Measurements from ENCODE around the gene SLC25A21. TPM values are rescaled to one million over a fixed set of nuclear protein-coding genes. Genes with fewer than 3 reads are reported as not detected.
"Not testable (repeated sequence)": the region's sequence is repeated elsewhere in the genome, so short reads cannot be mapped to it uniquely, and the experiment has no call there.

SLC25A21 gene
- total RNA-seq, 2 donors from 2014 or later: 0.14 to 0.64 TPM

DNA sequence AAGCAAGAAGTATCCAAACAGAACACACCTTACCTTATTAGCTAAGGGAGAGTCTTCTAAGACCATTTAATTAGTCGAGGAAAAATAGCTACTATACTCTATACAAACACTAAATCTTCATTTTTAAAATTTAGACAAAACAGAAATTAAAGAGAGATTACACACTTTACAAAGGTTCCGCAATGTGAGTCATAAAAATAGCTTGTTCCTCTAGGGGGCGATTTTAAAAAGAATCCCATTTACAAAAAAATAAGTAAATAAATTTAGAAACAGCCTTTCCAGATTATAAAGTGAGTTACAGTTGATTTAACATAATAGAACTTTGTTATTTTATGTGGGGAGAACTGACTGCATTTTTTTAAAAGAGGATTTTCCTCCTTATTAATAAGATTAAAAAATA, 309.1 kb downstream of the SLC25A21 start:
- DNase-seq: no peak
- intact Hi-C loops (cut with DNase I, micrococcal nuclease): no loop called here
- ATAC-seq: no peak

DNA sequence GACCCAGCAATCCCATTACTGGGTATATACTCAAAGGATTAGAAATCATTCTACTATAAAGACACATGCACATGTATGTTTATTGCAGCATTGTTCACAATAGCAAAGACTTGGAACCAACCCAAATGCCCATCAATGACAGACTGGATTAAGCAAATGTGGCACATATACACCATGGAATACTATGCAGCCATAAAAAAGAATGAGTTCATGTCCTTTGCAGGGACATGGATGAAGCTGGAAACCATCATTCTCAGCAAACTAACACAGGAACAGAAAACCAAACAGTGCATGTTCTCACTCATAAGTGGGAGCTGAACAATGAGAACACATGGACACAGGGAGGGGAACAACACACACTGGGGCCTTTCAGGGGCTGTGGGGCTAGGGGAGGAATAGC, 310.2 kb downstream of the SLC25A21 start:
- DNase-seq; intact Hi-C loops (cut with DNase I, micrococcal nuclease); ATAC-seq: not testable (repeated sequence)

DNA sequence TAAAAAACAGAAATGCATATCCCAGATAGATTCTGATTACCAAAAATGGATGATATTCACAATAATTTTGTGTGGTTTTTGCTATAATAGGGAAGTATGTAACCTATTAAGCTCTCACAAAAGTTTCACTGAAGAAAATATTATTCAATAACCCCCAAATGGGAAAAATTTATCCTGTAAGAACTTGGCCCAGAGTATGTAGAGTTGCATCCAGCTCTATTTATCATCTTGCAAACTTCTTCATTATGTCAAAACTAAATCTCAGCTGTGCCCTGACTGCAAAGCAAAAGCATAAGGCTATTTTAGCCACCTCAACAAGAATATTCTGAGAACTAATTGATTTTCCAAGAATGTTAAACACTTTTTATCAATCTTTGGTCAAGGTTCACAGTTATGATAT, 311.6 kb downstream of the SLC25A21 start:
- intact Hi-C loops (cut with DNase I, micrococcal nuclease): no loop called here
- ATAC-seq (no peak), DNase-seq (no peak)

DNA sequence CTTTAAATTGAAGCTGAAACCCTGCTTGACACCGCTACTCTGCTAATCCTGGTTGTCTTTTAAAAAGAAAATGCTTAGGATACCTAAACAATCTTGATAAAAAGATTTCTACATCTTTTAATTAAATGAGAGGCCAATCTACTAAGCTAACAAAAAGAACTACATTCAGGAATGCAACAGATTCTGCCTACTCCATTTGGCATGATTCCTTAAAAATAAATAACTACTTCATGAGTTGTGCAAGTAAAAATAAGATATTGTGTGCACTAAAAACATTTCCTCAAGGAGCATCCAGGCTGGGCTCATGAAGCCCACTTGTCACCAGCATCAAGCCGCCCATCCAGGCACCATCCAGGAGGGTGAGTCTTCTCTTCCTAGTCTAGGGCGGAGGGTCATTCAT, 313.3 kb downstream of the SLC25A21 start:
- ATAC-seq (no peak), DNase-seq (no peak)
- intact Hi-C loops (cut with DNase I, micrococcal nuclease): no loop called here

DNA sequence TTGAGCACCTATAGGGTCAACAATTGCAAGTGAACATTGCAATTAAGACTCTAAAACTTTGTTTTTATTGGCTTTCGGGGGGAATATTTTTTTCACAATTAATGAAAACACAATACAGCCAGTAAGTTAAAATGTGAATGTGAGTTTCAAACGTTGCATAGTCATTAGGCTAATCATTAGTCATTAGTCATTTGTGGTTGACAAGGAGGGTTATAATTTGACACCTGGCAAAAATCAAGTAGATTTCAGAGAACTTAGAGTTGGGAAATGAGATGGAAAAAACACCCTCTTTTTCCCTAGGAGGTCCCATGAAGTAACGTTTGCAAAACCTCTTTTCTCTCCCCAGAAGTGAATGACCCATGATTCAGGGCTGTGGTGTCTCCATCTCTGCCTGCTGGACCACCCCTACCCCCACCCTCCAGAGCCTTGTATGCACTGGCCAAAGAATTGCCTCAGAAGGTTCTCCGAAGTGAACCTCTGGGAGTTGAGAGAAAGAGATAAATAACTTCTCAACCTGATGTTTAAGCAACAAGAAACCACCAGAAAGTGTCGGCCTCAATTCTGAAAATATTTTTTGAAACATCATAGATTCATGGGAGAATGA, 314.5 kb downstream of the SLC25A21 start:
- intact Hi-C loops (cut with DNase I, micrococcal nuclease): no loop called here
- DNase-seq (no peak), ATAC-seq (no peak)

DNA sequence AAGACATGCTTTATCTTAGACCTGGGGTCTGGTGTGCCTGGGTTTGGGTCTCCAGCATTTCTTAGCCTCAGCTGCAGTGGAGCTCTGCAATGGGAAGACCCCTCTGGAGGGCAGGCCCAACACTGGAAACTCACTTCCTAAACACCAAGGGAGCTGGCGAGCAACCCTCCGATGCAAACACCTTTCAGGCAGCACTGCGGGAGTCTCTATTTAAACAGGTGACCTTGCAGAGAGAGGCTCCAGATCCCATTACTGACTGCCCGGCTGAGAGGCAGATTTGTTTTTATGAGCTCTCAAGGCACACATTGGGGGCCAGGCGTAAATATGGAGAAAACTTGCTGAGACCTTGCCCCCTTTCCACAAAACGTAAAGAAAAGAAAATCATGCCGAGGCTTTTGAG, 315.3 kb downstream of the SLC25A21 start:
- DNase-seq (no peak), ATAC-seq (no peak)
- intact Hi-C loops (cut with DNase I, micrococcal nuclease): no loop called here

DNA sequence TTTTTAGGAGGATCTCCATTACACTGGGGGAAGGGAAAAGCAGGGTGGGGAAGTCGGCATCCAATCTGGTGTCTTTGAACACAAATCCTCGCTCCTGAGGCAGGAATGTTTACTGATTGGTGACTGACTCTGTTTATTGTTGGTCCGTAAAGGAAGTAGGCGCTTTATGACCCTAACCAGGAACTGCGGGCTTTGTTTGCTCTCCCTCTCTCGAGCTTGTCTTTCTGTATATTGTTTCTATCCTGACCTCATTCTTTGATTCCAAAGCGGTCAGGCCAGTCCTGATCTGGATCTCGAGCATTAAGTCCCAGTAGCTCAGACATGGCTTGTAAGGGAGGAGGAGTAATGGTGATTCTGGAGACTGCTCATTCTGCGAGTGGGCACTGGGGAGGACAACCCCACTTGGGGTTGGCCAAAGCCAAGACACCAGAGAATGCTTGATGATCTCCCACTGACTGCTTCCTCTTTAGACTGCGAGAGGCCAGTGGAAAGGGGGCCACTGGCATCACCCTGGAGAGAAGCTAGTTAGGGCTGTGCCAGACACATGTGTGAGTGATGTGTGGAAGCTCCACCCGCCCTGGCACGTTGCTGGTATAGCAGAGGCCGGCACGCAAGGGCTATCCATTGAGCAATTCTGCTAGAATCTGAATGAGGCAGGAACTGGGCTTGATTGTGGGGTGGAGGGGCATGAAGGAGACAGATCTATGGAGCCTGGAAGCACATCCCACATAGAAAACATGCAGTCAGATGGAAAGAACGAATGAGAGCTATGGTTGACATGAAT, 316.1 kb downstream of the SLC25A21 start:
- intact Hi-C loops (cut with DNase I, micrococcal nuclease): no loop called here
- peak; percentile 43 to 70 for DNase-seq
- peak; percentile 97 for ATAC-seq

DNA sequence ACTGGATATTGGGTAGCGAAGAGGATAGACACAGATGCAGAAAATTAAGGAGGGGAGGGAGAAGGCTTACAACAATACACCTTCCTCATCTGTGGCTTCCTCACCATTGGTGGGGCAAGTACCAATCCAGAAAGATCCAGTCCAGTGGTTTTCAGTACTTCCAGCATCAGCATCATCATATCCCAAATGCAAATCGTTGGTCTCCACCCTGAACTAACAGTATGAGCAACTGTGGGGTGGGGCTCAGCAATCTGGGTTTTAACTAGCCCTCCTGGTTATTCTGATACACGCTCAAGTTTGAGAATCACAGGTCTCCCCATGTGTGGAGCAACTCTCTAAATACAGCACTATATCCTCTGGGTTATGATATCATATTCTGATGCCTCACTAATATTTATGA, 317.0 kb downstream of the SLC25A21 start:
- intact Hi-C loops (cut with DNase I, micrococcal nuclease): no loop called here
- DNase-seq: no peak

DNA sequence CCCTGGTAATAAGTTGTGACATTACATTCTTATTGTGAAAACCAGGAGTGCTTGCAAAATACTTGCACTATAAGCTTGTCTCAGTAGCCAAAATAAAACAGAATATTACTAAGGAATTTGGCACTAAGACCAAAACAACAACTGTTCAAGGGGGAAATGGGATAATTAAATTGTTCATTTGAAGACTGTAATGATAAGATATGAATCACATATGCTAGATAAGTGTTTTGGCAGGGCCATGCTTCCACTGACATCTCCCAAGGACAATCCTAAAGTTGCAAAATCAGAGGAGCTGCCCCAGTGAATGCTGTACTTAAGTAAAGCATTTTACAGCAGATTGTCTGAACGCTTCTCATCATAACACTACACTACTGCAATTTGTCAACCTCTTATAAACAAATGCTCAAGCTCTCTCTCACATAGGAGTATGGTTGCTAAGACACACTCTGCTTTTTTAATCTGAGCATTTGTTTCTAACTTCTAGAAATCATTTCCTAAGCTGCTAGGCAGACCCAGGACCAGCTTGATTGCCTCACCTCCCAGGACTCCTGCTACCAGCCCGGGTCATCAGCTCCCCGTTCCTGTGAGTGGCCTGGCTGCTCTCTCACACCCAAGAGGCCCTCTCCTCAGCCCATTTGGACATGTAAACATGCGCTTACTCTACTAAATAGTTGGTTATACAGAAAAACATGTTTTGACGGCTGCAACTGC, 319.3 kb downstream of the SLC25A21 start:
- ATAC-seq: no peak
- intact Hi-C loops (cut with DNase I, micrococcal nuclease): no loop called here
- DNase-seq: no peak

More for the DNA sequence above, 317.0 kb downstream of the SLC25A21 start:
- ATAC-seq: no peak

DNA sequence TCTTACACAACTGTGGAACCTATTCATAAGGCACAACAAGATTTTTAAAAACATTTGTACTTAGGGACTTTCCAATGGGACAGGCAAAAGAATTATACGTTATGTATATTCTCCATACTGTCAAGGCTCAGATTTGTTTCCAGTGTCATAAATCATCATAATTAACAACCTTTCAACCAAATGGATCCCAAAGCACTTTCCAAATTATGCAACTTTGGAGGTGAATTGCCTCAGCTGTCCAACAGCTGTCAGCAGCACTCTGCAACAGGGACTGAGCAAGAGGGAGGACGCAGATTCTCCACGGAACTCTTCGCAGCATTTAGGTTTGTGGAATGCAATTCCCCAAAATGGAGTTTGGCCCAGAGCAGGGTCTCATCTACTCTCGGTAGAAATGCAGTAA, 324.2 kb downstream of the SLC25A21 start:
- no peak for ATAC-seq
- intact Hi-C loops (cut with DNase I, micrococcal nuclease): no loop called here
- no peak for DNase-seq

DNA sequence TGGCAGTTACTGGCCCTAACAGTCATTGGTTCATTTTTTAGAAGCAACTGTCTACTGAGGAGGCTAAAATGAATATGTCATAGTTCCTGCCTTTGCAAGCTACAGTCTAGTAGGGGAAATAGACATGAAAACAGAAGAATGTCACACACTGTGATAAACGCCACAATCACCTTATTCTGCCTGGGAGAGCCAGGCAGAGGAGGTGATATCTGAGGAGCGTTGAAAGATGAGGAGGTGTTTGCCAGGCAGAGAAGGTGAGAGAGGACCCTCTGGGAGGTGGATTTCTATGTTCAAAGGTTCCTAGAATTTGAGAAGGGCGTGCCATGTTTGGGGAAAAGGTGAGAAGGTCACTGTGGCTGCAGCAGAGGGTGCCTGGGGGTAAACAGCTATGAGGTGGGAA, 325.0 kb downstream of the SLC25A21 start:
- intact Hi-C loops (cut with DNase I, micrococcal nuclease): no loop called here
- no peak for ATAC-seq

DNA sequence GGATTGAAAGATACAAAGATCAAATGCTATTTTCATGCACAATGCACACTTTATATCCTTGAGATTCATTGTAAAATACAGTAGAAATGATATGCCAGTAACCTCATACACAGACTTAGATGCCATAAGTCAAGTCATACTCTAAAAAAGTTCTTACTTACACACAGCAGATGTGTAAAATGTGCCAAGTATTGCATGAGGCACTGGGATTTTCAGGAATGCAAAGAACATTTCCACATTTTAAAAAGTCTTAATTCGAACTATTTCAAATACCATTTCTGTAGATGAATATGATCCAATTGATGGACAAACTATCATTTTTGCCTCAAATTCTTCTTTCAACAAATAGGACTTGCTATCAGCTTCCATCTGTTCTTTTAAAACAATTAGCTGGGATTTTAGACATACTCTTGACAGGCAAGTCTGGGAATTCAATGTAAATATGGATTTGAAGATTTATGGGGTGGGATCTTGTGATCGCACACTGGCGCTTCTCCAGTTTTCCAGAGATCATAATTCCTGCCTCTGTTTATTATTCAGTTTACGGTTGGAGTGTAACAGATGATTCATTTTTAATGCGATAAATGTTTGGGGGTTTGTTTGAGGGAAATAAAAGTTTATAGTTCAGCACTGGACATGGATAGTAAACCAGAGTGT, 326.9 kb downstream of the SLC25A21 start:
- intact Hi-C loops (cut with DNase I, micrococcal nuclease): no loop called here
- DNase-seq (no peak), ATAC-seq (peak; percentile 27)

More for the DNA sequence above, 325.0 kb downstream of the SLC25A21 start:
- no peak for DNase-seq

DNA sequence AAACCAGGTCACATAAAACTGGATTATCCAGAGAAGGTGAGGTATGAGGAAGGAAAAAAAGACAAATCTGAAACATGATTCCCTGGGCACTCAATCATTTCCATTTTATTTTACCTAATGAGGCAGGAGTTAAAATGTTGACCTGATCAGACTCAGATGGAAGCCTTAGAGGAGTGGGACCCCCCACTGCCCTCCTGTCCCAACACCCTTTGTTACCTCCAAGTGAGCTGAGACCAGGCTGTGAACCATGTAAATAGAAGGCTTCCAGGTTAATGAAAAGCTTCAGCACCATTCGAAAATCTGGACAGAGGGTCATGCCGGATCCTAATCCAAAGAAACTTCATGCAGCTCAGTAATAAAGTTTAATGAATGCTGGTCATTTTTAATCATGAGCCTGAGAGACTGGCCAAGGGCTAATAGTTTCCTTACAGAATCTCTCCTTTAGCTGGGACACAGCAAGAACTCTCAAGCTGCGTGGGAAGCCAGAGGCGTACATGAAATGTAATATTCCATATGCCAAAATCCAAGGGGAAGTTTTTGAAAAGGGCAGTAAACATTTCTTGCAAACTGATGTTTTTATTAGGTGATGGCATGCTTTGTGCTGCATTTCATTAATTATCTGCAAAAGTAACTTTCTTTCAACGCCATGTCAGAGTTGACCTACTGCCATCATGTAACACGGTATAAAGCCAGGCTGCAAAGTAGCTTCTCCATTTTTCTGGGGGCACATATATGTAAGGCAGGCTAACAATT, 327.8 kb downstream of the SLC25A21 start:
- ATAC-seq (no peak), DNase-seq (no peak)
- intact Hi-C loops (cut with DNase I, micrococcal nuclease): no loop called here

DNA sequence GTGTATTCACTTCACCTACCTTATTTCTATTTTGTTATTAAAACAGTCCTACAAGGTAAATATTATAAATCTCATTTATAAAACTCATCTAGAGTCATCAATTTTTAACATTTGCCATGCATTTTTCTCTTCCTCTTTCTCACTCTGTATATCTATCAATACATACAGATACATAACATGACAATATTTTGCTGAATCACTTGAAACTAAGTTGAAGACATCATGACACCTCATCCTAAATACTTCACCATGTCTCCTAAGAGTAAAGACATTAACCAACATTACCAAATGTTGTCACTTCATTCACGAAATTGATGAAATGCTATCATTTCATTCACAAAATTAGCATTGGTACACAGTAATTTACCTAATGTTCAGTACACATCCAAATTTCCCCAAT, 329.0 kb downstream of the SLC25A21 start:
- DNase-seq (no peak), ATAC-seq (no peak)
- intact Hi-C loops (cut with DNase I, micrococcal nuclease): no loop called here

DNA sequence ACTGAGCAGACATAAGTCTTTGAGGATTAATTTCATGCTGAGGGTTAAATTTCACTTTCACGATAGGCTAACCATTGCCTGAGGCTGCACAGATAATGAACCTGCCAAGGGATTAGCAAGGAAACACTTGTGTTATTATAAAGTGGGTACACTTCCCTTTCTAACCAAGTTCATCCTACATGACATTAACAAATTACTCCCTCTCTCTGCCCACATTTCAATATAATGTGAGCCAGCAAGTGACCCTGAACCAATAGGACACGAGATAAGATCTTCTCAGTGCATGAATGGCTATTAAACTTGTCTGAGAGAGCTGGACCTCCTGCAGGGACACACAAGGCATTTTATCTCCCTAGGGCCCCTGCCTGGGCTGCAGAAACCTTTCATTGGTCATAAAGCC, 337.3 kb downstream of the SLC25A21 start:
- ATAC-seq: no peak
- no peak for DNase-seq
- intact Hi-C loops (cut with DNase I, micrococcal nuclease): no loop called here

DNA sequence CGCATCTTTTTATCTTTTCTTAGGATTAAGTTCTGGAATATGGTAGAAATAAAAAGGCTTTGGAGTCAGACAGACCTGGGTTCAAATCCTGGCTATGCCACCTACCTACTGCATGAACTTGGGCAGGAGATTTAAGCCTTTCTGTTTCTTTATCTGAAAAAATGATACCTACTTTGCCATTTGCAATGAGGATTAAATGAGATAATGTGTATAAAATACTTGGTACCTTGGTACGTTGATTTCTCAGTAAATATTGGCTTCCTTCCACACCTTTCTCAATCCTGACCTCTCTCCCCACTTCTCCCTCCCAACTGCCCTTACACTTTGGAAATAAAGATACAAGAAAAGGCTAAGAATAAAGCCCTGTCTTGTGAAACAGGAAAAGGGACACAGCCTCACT, 338.1 kb downstream of the SLC25A21 start:
- intact Hi-C loops (cut with DNase I, micrococcal nuclease): no loop called here
- DNase-seq (no peak), ATAC-seq (no peak)

DNA sequence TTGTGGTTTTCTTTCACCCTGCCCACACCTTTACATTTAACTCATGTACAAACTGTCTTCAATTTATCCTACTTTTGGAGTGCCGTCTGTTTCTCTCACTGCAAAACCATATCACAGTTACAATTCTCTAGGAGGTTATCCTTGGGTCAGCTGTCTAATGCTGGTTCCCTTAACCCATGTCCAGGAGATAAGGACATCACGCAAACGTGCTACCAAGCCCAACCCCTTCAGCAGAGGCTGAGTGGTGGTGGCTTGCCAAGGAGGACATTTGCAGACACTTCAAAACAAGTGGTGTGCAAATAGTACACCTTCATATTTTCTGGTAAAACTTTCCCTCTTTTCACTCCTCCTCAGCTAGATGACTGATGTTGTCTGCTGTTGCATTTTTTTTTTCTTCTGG, 342.9 kb downstream of the SLC25A21 start:
- intact Hi-C loops (cut with DNase I, micrococcal nuclease): no loop called here
- no peak for ATAC-seq
- no peak for DNase-seq

DNA sequence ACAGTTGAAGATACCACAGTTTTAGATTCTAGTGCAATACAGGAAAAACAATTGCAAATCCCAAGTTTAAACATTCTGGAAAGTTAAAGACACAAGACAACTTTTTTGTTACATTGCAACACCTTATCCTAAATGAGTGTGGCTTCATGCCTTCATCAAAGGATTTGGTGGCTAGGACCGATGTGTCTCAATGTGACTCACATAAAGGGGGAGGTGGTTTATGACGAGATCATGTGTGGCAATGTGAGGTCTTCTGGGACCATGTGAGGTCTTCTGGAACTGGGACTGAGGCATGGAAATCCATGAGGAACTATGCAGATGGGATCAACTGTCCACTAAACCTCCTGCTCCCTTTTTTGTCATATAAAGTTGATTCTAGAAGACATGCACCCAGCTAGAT, 344.5 kb downstream of the SLC25A21 start:
- intact Hi-C loops (cut with DNase I, micrococcal nuclease): no loop called here
- DNase-seq: no peak
- no peak for ATAC-seq

DNA sequence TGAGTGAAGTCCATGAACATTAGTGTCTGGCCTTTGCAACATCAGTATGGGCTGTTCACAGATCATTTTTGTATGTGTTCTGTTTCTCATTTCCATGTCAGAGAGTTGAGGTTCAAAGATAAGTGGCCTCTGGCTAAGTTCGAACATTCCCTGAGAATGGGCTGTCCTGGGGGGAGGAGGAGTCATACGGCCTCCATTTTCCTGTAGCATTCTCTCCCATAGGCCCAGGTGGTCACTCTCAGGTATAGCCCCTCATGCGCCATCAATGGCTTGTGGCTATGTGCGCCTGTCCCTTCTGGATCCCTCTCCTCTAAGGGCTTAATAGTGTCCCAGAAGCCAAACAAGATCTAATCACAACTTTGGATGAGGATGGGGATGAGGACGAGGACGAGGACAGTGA, 345.8 kb downstream of the SLC25A21 start:
- DNase-seq (no peak), ATAC-seq (no peak)
- intact Hi-C loops (cut with DNase I, micrococcal nuclease): no loop called here

Measured in left colon (tissue), 2 donors.